Measurements from ENCODE around the gene BRD3OS. TPM values are rescaled to one million over a fixed set of nuclear protein-coding genes. Genes with fewer than 3 reads are reported as not detected.

BRD3OS gene
- total RNA-seq, 1 experiment from 2014 or later = 13.6 TPM

- no peak for ATAC-seq
- Histone ChIP-seq H3F3A (ENCODE audit: low read length, unreplicated experiment) (no peaks in the 10 kb centered on the region), H3K4me3 (ENCODE audit: low read length) (no peak overlapping the region), H3K36me3 (ENCODE audit: low read depth, low read length) (no peaks in the 10 kb centered on the region), H3K79me2 (ENCODE audit: low read length) (peaks cover 91% of the 10 kb centered on the region), H4K20me1 (ENCODE audit: low read length) (peaks cover 9% of the 10 kb centered on the region; the same call in 1 of the 2 replicates), H3K4me2 (ENCODE audit: low read length) (no peak overlapping the region), H3K9ac (ENCODE audit: low read length) (no peak overlapping the region), H3K4me1 (ENCODE audit: insufficient read depth, low read length) (no peaks in the 10 kb centered on the region), H3K9me2 (replicated peaks; ENCODE audit: low read length) (no peaks in the 10 kb centered on the region), H3K27me3 (ENCODE audit: low read length) (no peaks in the 10 kb centered on the region), H3K9me3 (ENCODE audit: low read length) (no peaks in the 10 kb centered on the region), H3K27ac (ENCODE audit: low read length) (no peak overlapping the region), H2AFZ (ENCODE audit: low read length) (no peak overlapping the region)
- ChIA-PET POLR2A (ENCODE audit: unreplicated experiment) (no interaction called here), CTCF (no interaction called here)
- TF ChIP-seq EZH2phosphoT487 (IDR thresholded peaks at IDR 0.05; ENCODE audit: borderline replicate concordance, low read length) (no peak), EZH2 (IDR thresholded peaks at IDR 0.05; ENCODE audit: low read length, unreplicated experiment) (no peak), CTCF (conservative IDR thresholded peaks at IDR 0.05; ENCODE audit: low read depth, low read length) (no peak)
- DNase-seq = no peak
- intact Hi-C loops (cut with micrococcal nuclease) = no loop called here
- no TSS peak for BruUV-seq (replicated peaks)
Observed at GRCh38 chr9:133978226-133978898, 46.9 kb upstream of the BRD3OS start.

GRCh38 chr9:133978899-133979272 is 46.4 kb upstream of the BRD3OS start:
- TF ChIP-seq EZH2 (IDR thresholded peaks at IDR 0.05; ENCODE audit: low read length, unreplicated experiment) (no peak), EZH2phosphoT487 (IDR thresholded peaks at IDR 0.05; ENCODE audit: borderline replicate concordance, low read length) (no peak), CTCF (conservative IDR thresholded peaks at IDR 0.05; ENCODE audit: low read depth, low read length) (no peak)
- Histone ChIP-seq H3K4me1 (ENCODE audit: insufficient read depth, low read length) (no peaks in the 10 kb centered on the region), H2AFZ (ENCODE audit: low read length) (no peak overlapping the region), H3K9ac (ENCODE audit: low read length) (no peak overlapping the region), H3K36me3 (ENCODE audit: low read depth, low read length) (no peaks in the 10 kb centered on the region), H3K27ac (ENCODE audit: low read length) (no peak overlapping the region), H4K20me1 (ENCODE audit: low read length) (peaks cover 9% of the 10 kb centered on the region; the same call in 1 of the 2 replicates), H3K4me3 (ENCODE audit: low read length) (no peak overlapping the region), H3K9me3 (ENCODE audit: low read length) (no peaks in the 10 kb centered on the region), H3F3A (ENCODE audit: low read length, unreplicated experiment) (no peaks in the 10 kb centered on the region), H3K4me2 (ENCODE audit: low read length) (no peak overlapping the region), H3K27me3 (ENCODE audit: low read length) (no peaks in the 10 kb centered on the region), H3K79me2 (ENCODE audit: low read length) (peaks cover 88% of the 10 kb centered on the region), H3K9me2 (replicated peaks; ENCODE audit: low read length) (no peaks in the 10 kb centered on the region)
- POLR2A ChIA-PET (ENCODE audit: unreplicated experiment) = no interaction called here
- BruUV-seq (replicated peaks) = no TSS peak
- intact Hi-C loops (cut with micrococcal nuclease) = no loop called here
- CTCF ChIA-PET = no interaction called here
- DNase-seq (no peak), ATAC-seq (no peak)

GRCh38 chr9:133979273-133979920 is 45.9 kb upstream of the BRD3OS start:
- POLR2A ChIA-PET (ENCODE audit: unreplicated experiment) = no interaction called here
- DNase-seq (no peak), ATAC-seq (no peak)
- peaks cover 88% of the 10 kb centered on the region for H3K79me2 ChIP-seq (ENCODE audit: low read length)
- H4K20me1 ChIP-seq (ENCODE audit: low read length) = peaks cover 5% of the 10 kb centered on the region; the same call in 1 of the 2 replicates
- no peak overlapping the region for H3K27ac ChIP-seq (ENCODE audit: low read length)
- no peaks in the 10 kb centered on the region for H3K36me3 ChIP-seq (ENCODE audit: low read depth, low read length)
- H3K27me3 ChIP-seq (ENCODE audit: low read length) = no peaks in the 10 kb centered on the region
- H3K9ac ChIP-seq (ENCODE audit: low read length) = no peak overlapping the region
- H2AFZ ChIP-seq (ENCODE audit: low read length) = no peak overlapping the region
- no peaks in the 10 kb centered on the region for H3K9me3 ChIP-seq (ENCODE audit: low read length)
- no TSS peak for BruUV-seq (replicated peaks)
- no peaks in the 10 kb centered on the region for H3F3A ChIP-seq (ENCODE audit: low read length, unreplicated experiment)
- TF ChIP-seq EZH2 (IDR thresholded peaks at IDR 0.05; ENCODE audit: low read length, unreplicated experiment) (no peak), EZH2phosphoT487 (IDR thresholded peaks at IDR 0.05; ENCODE audit: borderline replicate concordance, low read length) (no peak), CTCF (conservative IDR thresholded peaks at IDR 0.05; ENCODE audit: low read depth, low read length) (no peak)
- no peak overlapping the region for H3K4me3 ChIP-seq (ENCODE audit: low read length)
- H3K4me1 ChIP-seq (ENCODE audit: insufficient read depth, low read length) = no peaks in the 10 kb centered on the region
- no peak overlapping the region for H3K4me2 ChIP-seq (ENCODE audit: low read length)
- intact Hi-C loops (cut with micrococcal nuclease) = no loop called here
- CTCF ChIA-PET = no interaction called here
- H3K9me2 ChIP-seq (replicated peaks; ENCODE audit: low read length) = no peaks in the 10 kb centered on the region
